ENCODE results near the gene SUPT3H.
A peak's percentile ranks its signal among the peaks of the same experiment; 100 is the strongest.

SUPT3H gene

GRCh38 chr6:45094831-45095230, 282.9 kb downstream of the SUPT3H start:
- ChIA-PET CTCF (no interaction called here), POLR2A (no interaction called here)
- no peak for TF ChIP-seq CTCF (IDR thresholded peaks at IDR 0.05; ENCODE audit: control extremely low read depth, extremely low read depth, low read depth, missing control alignments)
- DNase-seq (ENCODE audit: extremely low spot score): no peak

GRCh38 chr6:45092135-45092534, 285.6 kb downstream of the SUPT3H start:
- no peak for DNase-seq (ENCODE audit: extremely low spot score)
- CTCF ChIA-PET: no interaction called here
- POLR2A ChIA-PET: no interaction called here
- TF ChIP-seq CTCF (IDR thresholded peaks at IDR 0.05; ENCODE audit: control extremely low read depth, extremely low read depth, low read depth, missing control alignments): no peak

GRCh38 chr6:45086360-45087084, 291.2 kb downstream of the SUPT3H start:
- ChIA-PET POLR2A (no interaction called here), CTCF (interaction anchor here (0.9 kb wide), 1 partner anchor 628 kb away, joined by 4 read pairs; no protein-coding TSS in a partner anchor)
- TF ChIP-seq CTCF (IDR thresholded peaks at IDR 0.05; ENCODE audit: control extremely low read depth, extremely low read depth, low read depth, missing control alignments): peak; percentile 3
- no peak for DNase-seq (ENCODE audit: extremely low spot score)

GRCh38 chr6:45084257-45084656, 293.5 kb downstream of the SUPT3H start:
- no peak for TF ChIP-seq CTCF (IDR thresholded peaks at IDR 0.05; ENCODE audit: control extremely low read depth, extremely low read depth, low read depth, missing control alignments)
- no peak for DNase-seq (ENCODE audit: extremely low spot score)
- ChIA-PET CTCF (no interaction called here), POLR2A (no interaction called here)

GRCh38 chr6:45082091-45082490, 295.6 kb downstream of the SUPT3H start:
- POLR2A ChIA-PET: no interaction called here
- TF ChIP-seq CTCF (IDR thresholded peaks at IDR 0.05; ENCODE audit: control extremely low read depth, extremely low read depth, low read depth, missing control alignments): no peak
- no peak for DNase-seq (ENCODE audit: extremely low spot score)
- CTCF ChIA-PET: no interaction called here

GRCh38 chr6:45081634-45082033, 296.1 kb downstream of the SUPT3H start:
- ChIA-PET POLR2A (no interaction called here), CTCF (no interaction called here)
- TF ChIP-seq CTCF (IDR thresholded peaks at IDR 0.05; ENCODE audit: control extremely low read depth, extremely low read depth, low read depth, missing control alignments): no peak
- DNase-seq (ENCODE audit: extremely low spot score): no peak
